HEK293T (cell line): Measurements from ENCODE around the gene LRP4.

Source experiments
- CTCF ChIA-PET: fragments of 350-600 bp; formaldehyde crosslinking; extraction: SDS; loops from one replicate; lab custom pipeline; 2021; ENCODE audit warnings: antibody characterized with exemption, inconsistent platforms; lab: Yijun Ruan, JAX
- POLR2A ChIA-PET: fragments of 350-600 bp; formaldehyde crosslinking; extraction: SDS; loops from one replicate; lab custom pipeline; 2020; ENCODE audit warnings: antibody characterized with exemption, inconsistent platforms; lab: Yijun Ruan, JAX
- DNase-seq: peaks from one replicate; pipeline ENCODE4 v3.0.0; 2012; ENCODE audit warnings: mixed read lengths; ENCODE audit errors: extremely low spot score
- ARNT ChIP-seq: fragments of 450-650 bp; IDR thresholded peaks from 2 replicates; pipeline ENCODE4 v1.6.1; 2017; ENCODE audit warnings: mild to moderate bottlenecking
- BHLHE40 ChIP-seq: fragments of 450-650 bp; IDR thresholded peaks from 2 replicates; pipeline ENCODE4 v1.6.1; 2016; ENCODE audit warnings: mild to moderate bottlenecking, moderate library complexity, borderline replicate concordance
- CTBP1 ChIP-seq: fragments of 450-650 bp; IDR thresholded peaks from 2 replicates; pipeline ENCODE4 v1.6.1; 2016; ENCODE audit warnings: borderline replicate concordance
- ELF4 ChIP-seq: fragments of 450-650 bp; IDR thresholded peaks from 2 replicates; pipeline ENCODE4 v1.6.1; 2017; ENCODE audit warnings: antibody characterized with exemption
- FOXA1 ChIP-seq: fragments of 450-650 bp; IDR thresholded peaks from 2 replicates; pipeline ENCODE4 v1.6.1; 2016; ENCODE audit warnings: mild to moderate bottlenecking
- FOXK2 ChIP-seq: fragments of 450-650 bp; IDR thresholded peaks from 2 replicates; pipeline ENCODE4 v1.6.1; 2016; ENCODE audit warnings: mild to moderate bottlenecking
- FOXM1 ChIP-seq: fragments of 450-650 bp; IDR thresholded peaks from 2 replicates; pipeline ENCODE4 v1.6.1; 2017; ENCODE audit warnings: mild to moderate bottlenecking, borderline replicate concordance
- HDGF ChIP-seq: fragments of 450-650 bp; IDR thresholded peaks from 2 replicates; pipeline ENCODE4 v1.6.1; 2017; ENCODE audit warnings: antibody characterized with exemption, borderline replicate concordance
- L3MBTL2 ChIP-seq: fragments of 450-650 bp; conservative IDR thresholded peaks from 2 replicates; pipeline ENCODE4 v1.6.1; 2016; ENCODE audit warnings: mild to moderate bottlenecking
- LEF1 ChIP-seq: fragments of 450-650 bp; IDR thresholded peaks from 2 replicates; pipeline ENCODE4 v1.6.1; 2017; ENCODE audit warnings: mild to moderate bottlenecking, borderline replicate concordance
- NFRKB ChIP-seq: fragments of 450-650 bp; IDR thresholded peaks from 2 replicates; pipeline ENCODE4 v1.6.1; 2016; ENCODE audit warnings: mild to moderate bottlenecking, moderate library complexity
- SP1 ChIP-seq: fragments of 450-650 bp; IDR thresholded peaks from 2 replicates; pipeline ENCODE4 v1.6.1; 2017
- SUZ12 ChIP-seq: fragments of 450-650 bp; IDR thresholded peaks from 2 replicates; pipeline ENCODE4 v1.6.1; 2016; ENCODE audit warnings: mild to moderate bottlenecking
- TARDBP ChIP-seq: fragments of 450-650 bp; IDR thresholded peaks from 2 replicates; pipeline ENCODE4 v1.6.1; 2016
- ZNF384 ChIP-seq: fragments of 450-650 bp; IDR thresholded peaks from 2 replicates; pipeline ENCODE4 v1.6.1; 2016
- TF ChIP-seq, protein P1 (sequence below): fragments of 450-650 bp; IDR thresholded peaks from 2 replicates; pipeline ENCODE4 v1.6.1; 2016

Gene LRP4

DNA sequence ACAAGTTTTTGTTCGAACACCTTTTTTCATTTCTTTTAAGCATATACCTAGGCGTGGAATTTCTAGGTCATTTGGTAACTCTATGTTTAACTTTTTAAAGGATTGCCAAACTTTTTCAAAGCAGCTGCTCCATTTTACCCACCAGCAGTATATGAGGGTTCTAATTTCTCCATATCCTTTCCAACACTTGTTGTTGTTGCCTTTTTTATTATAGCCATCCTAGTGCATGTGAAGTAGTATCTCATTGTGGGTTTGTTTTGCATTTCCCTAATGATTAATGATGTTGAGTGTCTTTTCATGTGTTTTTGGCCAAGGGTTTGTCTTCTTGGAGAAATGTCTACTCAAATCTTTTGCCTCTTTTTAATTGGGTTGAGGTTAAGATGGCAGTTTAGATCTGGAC is 42.7 kb upstream of the LRP4 start:
- ChIA-PET CTCF (no interaction called here), POLR2A (no interaction called here)
- TF ChIP-seq HDGF (no peak), TARDBP (no peak), L3MBTL2 (no peak), CTBP1 (no peak), LEF1 (no peak), SUZ12 (no peak), FOXM1 (no peak), NFRKB (no peak), BHLHE40 (no peak)
- DNase-seq = no peak

DNA sequence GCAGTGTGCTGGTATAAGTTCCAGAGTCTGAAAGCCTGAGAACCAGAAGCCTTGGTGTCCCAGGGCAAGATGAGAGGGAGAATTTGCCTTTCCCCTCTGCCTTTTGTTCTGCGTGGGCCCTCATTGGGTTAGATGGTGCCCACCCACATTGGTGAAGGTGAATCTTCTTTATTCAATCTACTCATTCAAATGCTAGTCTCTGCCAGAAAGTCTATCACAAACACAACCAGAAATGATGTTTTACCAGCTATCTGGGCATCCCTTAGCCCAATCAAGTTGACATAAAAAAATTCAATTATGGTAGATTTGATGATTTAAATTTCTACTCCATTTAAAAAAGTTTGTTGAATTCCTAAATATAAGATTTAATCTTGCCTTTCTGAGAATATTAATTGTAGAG is 40.4 kb upstream of the LRP4 start:
- no peak for DNase-seq
- POLR2A ChIA-PET = no interaction called here
- TF ChIP-seq HDGF (no peak), FOXK2 (no peak), TARDBP (no peak), ELF4 (no peak), FOXA1 (no peak), L3MBTL2 (no peak), ARNT (no peak), CTBP1 (no peak), LEF1 (no peak)
- TF ChIP-seq, protein P1, sequence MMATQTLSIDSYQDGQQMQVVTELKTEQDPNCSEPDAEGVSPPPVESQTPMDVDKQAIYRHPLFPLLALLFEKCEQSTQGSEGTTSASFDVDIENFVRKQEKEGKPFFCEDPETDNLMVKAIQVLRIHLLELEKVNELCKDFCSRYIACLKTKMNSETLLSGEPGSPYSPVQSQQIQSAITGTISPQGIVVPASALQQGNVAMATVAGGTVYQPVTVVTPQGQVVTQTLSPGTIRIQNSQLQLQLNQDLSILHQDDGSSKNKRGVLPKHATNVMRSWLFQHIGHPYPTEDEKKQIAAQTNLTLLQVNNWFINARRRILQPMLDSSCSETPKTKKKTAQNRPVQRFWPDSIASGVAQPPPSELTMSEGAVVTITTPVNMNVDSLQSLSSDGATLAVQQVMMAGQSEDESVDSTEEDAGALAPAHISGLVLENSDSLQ = no peak
- CTCF ChIA-PET = no interaction called here

DNA sequence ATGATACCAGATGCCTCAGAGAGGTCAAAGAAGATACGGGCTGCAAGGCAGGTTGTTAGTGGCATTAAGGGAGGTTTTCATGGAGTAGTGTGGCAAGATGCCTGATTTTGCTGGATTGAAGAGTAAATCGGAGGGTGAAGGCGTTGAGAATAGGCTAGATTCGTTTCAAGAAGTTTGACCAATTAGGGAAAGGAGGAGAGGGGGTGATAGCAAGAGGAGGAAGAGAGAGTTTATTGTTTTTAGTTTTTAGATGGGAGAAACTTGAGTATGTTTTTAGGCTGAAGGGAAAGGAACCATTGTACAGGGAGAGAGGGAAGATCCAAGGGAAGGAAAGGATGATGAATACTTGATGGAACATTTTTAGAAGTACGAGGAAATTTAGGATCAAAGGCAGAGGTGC is 34.7 kb upstream of the LRP4 start:
- ChIA-PET POLR2A (no interaction called here), CTCF (no interaction called here)
- TF ChIP-seq ZNF384 (no peak), ELF4 (no peak), HDGF (no peak), SP1 (no peak), FOXA1 (no peak), BHLHE40 (no peak), FOXK2 (no peak), LEF1 (no peak), CTBP1 (no peak), L3MBTL2 (no peak), TARDBP (no peak), SUZ12 (no peak), NFRKB (no peak), ARNT (no peak), FOXM1 (no peak)
- TF ChIP-seq, protein P1 = no peak
- DNase-seq = no peak

DNA sequence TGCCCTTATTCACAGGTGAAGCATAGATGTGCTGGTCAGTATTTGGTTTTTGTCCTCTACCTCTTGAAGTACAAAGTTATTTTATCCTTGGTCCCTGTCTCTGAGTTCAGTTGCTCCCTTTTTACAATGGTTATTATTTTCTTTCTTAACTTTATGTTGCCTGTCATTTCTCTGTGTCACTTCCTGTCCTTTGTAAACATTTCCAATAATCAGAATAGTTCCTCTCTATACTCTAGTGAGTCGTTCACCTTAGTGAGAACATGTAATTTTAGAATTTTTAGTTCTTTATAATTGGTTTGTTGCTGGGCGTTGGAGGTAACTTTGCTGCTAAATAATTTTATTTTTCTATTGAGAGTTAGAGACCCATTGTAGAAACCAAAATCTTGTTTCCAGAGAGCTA is 34.2 kb upstream of the LRP4 start:
- ChIA-PET POLR2A (interaction anchor here (0.9 kb wide), 1 partner anchor 16 kb away, joined by 3 read pairs; the partner anchor contains the start of gene CSTPP1), CTCF (interaction anchor here (1.3 kb wide), 1 partner anchor 33 kb away, joined by 3 read pairs; no protein-coding TSS in a partner anchor)
- no peak for DNase-seq
- TF ChIP-seq TARDBP (no peak), ZNF384 (no peak), SP1 (no peak), SUZ12 (no peak), L3MBTL2 (no peak), LEF1 (no peak), BHLHE40 (no peak), FOXM1 (no peak), ARNT (no peak), CTBP1 (no peak), ELF4 (no peak), FOXK2 (no peak)
- TF ChIP-seq, protein P1 = no peak

DNA sequence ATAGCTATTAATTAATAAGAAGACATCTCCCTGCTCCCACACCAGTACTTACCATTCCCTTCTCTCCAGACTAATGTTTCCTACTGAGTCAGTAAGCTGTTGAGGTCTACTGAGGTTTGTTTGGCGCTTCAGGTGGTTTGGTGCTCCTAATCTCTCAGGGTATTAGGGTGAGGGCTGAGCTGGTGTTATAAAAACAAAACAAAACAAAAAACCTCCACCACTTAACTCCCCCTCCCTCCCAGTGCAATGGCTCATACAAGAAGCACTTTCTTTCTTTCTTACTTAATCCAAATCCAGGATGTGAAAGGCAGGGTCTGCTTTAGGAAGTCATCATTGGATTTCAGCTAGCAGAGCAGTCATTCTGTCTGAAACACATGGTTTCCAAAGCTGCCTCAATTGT is 33.5 kb upstream of the LRP4 start:
- DNase-seq = no peak
- POLR2A ChIA-PET = interaction anchor here (0.9 kb wide), 1 partner anchor 15 kb away, joined by 3 read pairs; the partner anchor contains the start of gene CSTPP1
- CTCF ChIA-PET = interaction anchor here (1.3 kb wide), 1 partner anchor 33 kb away, joined by 3 read pairs; no protein-coding TSS in a partner anchor
- TF ChIP-seq BHLHE40 (no peak), SP1 (no peak), ARNT (no peak), L3MBTL2 (no peak), FOXK2 (no peak), FOXA1 (no peak), ELF4 (no peak), ZNF384 (no peak), NFRKB (no peak), SUZ12 (no peak), FOXM1 (no peak)
- TF ChIP-seq, protein P1 = no peak

DNA sequence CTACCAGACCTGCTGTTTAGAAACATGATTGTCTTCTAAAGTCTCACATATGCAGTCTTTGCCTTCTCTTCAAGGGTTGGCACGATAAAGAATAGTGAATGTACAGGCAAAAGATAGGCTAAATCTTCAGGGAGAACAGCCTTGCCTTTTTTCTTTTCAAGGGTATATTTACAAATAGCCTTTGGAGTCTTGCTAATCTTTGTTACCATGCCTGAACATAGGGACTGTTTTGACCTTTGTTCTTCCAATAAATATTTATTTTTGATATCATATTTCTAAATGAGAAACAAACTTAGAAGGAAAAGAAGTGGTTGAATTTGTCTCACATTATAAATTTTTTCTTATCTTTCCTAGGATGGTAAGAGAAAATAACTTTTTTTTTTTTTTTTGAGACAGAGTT is 30.9 kb upstream of the LRP4 start:
- ChIA-PET CTCF (interaction anchor here (1.5 kb wide), 1 partner anchor 204 kb away, joined by 6 read pairs; no protein-coding TSS in a partner anchor), POLR2A (interaction anchor here (1.8 kb wide), 1 partner anchor 13 kb away, joined by 19 read pairs; the partner anchor contains the start of gene CSTPP1)
- TF ChIP-seq FOXA1 (no peak), FOXM1 (no peak), LEF1 (no peak), ARNT (no peak), CTBP1 (no peak), SUZ12 (no peak), ZNF384 (no peak), TARDBP (no peak), L3MBTL2 (no peak), ELF4 (no peak), BHLHE40 (no peak)
- TF ChIP-seq, protein P1 = no peak
- no peak for DNase-seq
